OCI-LY1 (cell line): ENCODE data around the gene CPTP.

Source experiments
- H2AFZ ChIP-seq: fragments of 200-600 bp; sonication (generic), shearing (Covaris generic); 2 replicates; pipeline ENCODE4 v1.6.0; 2014; ENCODE audit warnings: antibody characterized with exemption, mild to moderate bottlenecking, low read length
- H3F3A ChIP-seq: fragments of 200-600 bp; sonication (generic), shearing (Covaris generic); 2 replicates; pipeline ENCODE4 v1.6.0; 2014; ENCODE audit warnings: mild to moderate bottlenecking, antibody characterized with exemption, low read length, moderate library complexity; ENCODE audit not compliant: insufficient read depth
- H3K27ac ChIP-seq: fragments of 200-600 bp; sonication (generic); 2 replicates; pipeline ENCODE4 v1.5.1; 2014; ENCODE audit warnings: low read length, mixed run types, mild to moderate bottlenecking, low read depth; ENCODE audit not compliant: poor library complexity, severe bottlenecking
- H3K27me3 ChIP-seq: fragments of 200-600 bp; sonication (generic); 2 replicates; pipeline ENCODE4 v1.6.0; 2014; ENCODE audit warnings: antibody characterized with exemption, mild to moderate bottlenecking, low read length, moderate library complexity; ENCODE audit not compliant: insufficient read depth
- H3K36me3 ChIP-seq: fragments of 200-600 bp; sonication (generic); 2 replicates; pipeline ENCODE4 v1.6.1; 2014; ENCODE audit warnings: mild to moderate bottlenecking, antibody characterized with exemption, low read length, moderate library complexity, mixed read lengths; ENCODE audit not compliant: insufficient read depth
- H3K4me1 ChIP-seq: fragments of 200-600 bp; sonication (generic); 2 replicates; pipeline ENCODE4 v1.5.1; 2014; ENCODE audit warnings: mild to moderate bottlenecking, low read length, moderate library complexity; ENCODE audit not compliant: insufficient read depth, severe bottlenecking
- H3K4me2 ChIP-seq: fragments of 200-600 bp; sonication (generic), shearing (Covaris generic); 2 replicates; pipeline ENCODE4 v1.6.1; 2014; ENCODE audit warnings: low read length
- H3K4me3 ChIP-seq: fragments of 200-600 bp; sonication (generic); 2 replicates; pipeline ENCODE4 v1.5.1; 2014; ENCODE audit warnings: low read length, low read depth, mild to moderate bottlenecking, mixed read lengths; ENCODE audit not compliant: poor library complexity, severe bottlenecking
- H3K79me2 ChIP-seq: fragments of 200-600 bp; shearing (Covaris generic); 2 replicates; pipeline ENCODE4 v1.6.1; 2016; ENCODE audit warnings: mixed run types, low read length, mixed read lengths; ENCODE audit not compliant: insufficient read depth
- H3K9ac ChIP-seq: fragments of 200-600 bp; sonication (generic), shearing (Covaris generic); 2 replicates; pipeline ENCODE4 v1.6.1; 2014; ENCODE audit warnings: mild to moderate bottlenecking, low read length, mixed read lengths
- H3K9me2 ChIP-seq: fragments of 200-600 bp; sonication (generic), shearing (Covaris generic); 2 replicates; pipeline ENCODE4 v1.6.1; 2014; ENCODE audit warnings: low read depth, mild to moderate bottlenecking, low read length, mixed read lengths
- H3K9me3 ChIP-seq: fragments of 200-600 bp; shearing (Covaris generic); 2 replicates; pipeline ENCODE4 v1.6.1; 2014; ENCODE audit warnings: low read length, mixed read lengths
- H4K20me1 ChIP-seq: fragments of 200-600 bp; sonication (generic), shearing (Covaris generic); 2 replicates; pipeline ENCODE4 v1.6.0; 2016; ENCODE audit warnings: mild to moderate bottlenecking, low read length; ENCODE audit not compliant: insufficient read depth
- EZH2 ChIP-seq: fragments of 200-600 bp; sonication (generic), shearing (Covaris generic); IDR thresholded peaks from 2 replicates; pipeline ENCODE4 v1.8.0; 2017; ENCODE audit warnings: borderline replicate concordance, mixed run types, mild to moderate bottlenecking, antibody characterized with exemption, low read length, moderate library complexity, mixed read lengths
- TF ChIP-seq, protein P1 (sequence below): fragments of 200-600 bp; sonication (generic), shearing (Covaris generic); IDR thresholded peaks from 2 replicates; pipeline ENCODE4 v1.5.1; 2017; ENCODE audit warnings: mild to moderate bottlenecking, antibody characterized with exemption, low read length, moderate library complexity, mixed read lengths

The CPTP gene

DNA sequence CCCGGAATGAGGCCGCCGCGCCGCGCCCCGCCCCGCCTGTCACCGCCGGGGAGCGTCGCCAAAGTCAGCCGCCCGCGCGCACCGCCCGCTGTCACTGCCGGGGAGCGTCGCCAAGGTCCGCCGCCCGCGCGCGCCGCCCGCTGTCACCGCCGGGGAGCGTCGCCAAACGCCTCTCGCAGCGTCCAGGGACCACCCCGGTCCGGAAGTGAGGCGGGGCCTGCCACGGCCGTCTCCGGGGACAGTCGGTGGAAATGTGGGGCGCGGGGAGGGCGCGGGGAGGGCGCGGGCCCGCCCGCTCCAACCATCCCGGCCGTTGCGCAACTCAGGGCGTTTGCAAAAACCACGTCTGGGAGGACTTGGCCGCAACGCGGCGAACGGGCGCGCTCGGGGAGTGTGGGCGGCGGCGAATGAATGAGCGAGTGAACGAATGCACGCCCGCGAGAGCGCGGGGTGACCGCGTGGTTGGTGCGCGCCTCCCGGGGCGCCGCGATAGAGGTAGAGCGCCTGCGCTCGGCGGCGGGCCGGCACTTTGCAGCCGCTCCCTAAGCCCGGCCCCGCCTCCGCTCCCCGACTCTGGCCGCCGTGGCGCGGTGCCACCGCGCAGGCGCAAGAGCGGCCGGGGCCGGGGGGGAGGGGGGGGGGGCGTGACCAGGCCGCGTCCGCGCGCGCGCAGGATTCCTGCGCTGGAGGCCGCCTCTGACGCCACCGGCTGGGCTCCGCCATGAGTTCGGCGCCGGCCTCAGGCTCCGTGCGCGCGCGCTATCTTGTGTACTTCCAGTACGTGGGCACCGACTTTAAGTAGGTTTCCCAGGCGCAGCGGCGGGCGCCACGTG, 16.5 kb upstream of the CPTP start, which contains the start of the genes ACAP3 and PUSL1:
Gene ACAP3 (minus strand): TSS at position 8 of the 833 bp plus-strand sequence. CDS start 115 bp downstream, outside the sequence.
Gene PUSL1 (plus strand): TSS at position 675 of the 833 bp plus-strand sequence. CDS start 47 bp downstream, at position 722.
- H3K4me1 ChIP-seq = peaks cover 37% of the 10 kb centered on the region
- no peak for TF ChIP-seq EZH2
- peak within 1 kb of the TSS; percentile 97 for H3K4me2 ChIP-seq
- H3K79me2 ChIP-seq = no peaks in the 10 kb centered on the region
- H3K4me3 ChIP-seq = peak within 1 kb of the TSS; percentile 90
- H3K36me3 ChIP-seq = peaks cover 30% of the 10 kb centered on the region; the same call in 1 of the 2 replicates
- no peaks in the 10 kb centered on the region for H3K9me2 ChIP-seq
- peak within 1 kb of the TSS; percentile 79 for H3K27ac ChIP-seq
- no peaks in the 10 kb centered on the region for H3F3A ChIP-seq
- H2AFZ ChIP-seq = no peak within 1 kb of the TSS
- peak within 1 kb of the TSS; percentile 93 for H3K9ac ChIP-seq
- no peaks in the 10 kb centered on the region for H4K20me1 ChIP-seq
- H3K27me3 ChIP-seq = no peaks in the 10 kb centered on the region
- H3K9me3 ChIP-seq = no peaks in the 10 kb centered on the region

DNA sequence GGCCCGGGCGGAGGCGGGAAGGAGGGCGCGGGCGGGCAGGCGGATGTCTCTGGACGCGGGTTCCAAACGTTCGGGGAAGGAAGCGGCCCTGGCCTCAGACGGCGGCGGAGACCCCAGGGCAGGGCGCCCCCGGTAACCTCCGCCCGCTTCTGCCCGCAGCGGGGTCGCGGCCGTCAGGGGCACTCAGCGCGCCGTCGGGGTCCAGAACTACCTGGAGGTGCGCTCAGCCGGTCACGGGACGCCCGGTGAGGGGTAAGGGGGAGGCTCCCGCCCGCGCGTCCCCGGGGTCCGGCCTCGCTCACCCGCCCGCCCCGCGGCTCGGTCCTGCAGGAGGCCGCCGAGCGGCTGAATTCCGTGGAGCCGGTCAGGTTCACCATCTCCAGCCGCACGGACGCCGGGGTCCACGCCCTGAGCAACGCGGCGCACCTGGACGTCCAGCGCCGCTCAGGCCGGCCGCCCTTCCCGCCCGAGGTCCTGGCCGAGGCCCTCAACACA, 15.8 kb upstream of the CPTP start:
- Histone ChIP-seq H2AFZ (no peak overlapping the region), H3K79me2 (no peaks in the 10 kb centered on the region), H3F3A (no peaks in the 10 kb centered on the region), H3K9me2 (no peaks in the 10 kb centered on the region), H3K9me3 (no peaks in the 10 kb centered on the region), H3K4me3 (peak overlapping the region; percentile 90), H3K27me3 (no peaks in the 10 kb centered on the region), H3K27ac (no peak overlapping the region), H4K20me1 (no peaks in the 10 kb centered on the region), H3K4me1 (peaks cover 37% of the 10 kb centered on the region), H3K9ac (peak overlapping the region; percentile 93), H3K36me3 (peaks cover 36% of the 10 kb centered on the region; the same call in 1 of the 2 replicates), H3K4me2 (peak overlapping the region; percentile 97)
- no peak for TF ChIP-seq EZH2
- TF ChIP-seq, protein P1, sequence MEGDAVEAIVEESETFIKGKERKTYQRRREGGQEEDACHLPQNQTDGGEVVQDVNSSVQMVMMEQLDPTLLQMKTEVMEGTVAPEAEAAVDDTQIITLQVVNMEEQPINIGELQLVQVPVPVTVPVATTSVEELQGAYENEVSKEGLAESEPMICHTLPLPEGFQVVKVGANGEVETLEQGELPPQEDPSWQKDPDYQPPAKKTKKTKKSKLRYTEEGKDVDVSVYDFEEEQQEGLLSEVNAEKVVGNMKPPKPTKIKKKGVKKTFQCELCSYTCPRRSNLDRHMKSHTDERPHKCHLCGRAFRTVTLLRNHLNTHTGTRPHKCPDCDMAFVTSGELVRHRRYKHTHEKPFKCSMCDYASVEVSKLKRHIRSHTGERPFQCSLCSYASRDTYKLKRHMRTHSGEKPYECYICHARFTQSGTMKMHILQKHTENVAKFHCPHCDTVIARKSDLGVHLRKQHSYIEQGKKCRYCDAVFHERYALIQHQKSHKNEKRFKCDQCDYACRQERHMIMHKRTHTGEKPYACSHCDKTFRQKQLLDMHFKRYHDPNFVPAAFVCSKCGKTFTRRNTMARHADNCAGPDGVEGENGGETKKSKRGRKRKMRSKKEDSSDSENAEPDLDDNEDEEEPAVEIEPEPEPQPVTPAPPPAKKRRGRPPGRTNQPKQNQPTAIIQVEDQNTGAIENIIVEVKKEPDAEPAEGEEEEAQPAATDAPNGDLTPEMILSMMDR = no peak

DNA sequence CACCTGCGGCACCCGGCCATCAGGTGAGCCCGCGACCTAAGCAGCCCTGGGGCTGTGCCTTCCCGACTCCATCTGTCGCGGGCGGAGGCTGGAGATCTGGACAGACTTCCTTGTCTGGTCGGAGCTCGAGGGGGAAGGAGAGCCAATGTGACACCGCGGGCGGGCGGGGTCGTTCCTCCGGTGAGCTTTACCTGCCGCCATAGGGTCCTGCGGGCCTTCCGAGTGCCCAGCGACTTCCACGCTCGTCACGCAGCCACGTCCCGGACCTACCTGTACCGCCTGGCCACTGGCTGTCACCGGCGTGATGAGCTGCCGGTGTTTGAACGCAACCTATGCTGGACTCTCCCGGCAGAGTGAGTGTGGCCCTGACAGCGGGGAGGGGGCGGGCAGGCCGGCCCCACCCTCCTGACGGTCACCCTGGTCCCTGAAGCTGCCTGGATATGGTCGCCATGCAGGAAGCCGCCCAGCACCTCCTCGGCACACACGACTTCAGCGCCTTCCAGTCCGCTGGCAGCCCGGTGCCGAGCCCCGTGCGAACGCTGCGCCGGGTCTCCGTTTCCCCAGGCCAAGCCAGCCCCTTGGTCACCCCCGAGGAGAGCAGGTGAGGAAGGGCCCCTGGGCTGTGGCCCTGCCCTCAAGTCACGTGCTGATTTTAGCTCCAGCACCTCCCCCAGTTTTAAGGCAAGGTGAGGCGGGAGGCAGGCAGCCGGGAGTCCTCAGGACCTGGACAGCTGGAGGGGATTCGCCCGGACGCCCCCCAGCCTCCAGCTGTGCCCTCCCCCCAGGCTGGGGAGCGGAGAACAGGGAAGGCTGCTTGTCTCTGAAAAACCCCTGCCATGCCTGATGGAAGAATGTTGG, 15.1 kb upstream of the CPTP start:
- H3F3A ChIP-seq = no peaks in the 10 kb centered on the region
- H3K4me2 ChIP-seq = peak overlapping the region; percentile 97
- no peaks in the 10 kb centered on the region for H4K20me1 ChIP-seq
- peak overlapping the region; percentile 10 for H3K27ac ChIP-seq
- peak overlapping the region; percentile 90 for H3K4me3 ChIP-seq
- H3K9me3 ChIP-seq = no peaks in the 10 kb centered on the region
- TF ChIP-seq, protein P1 = no peak
- TF ChIP-seq EZH2 = no peak
- peak overlapping the region; percentile 93 for H3K9ac ChIP-seq
- no peak overlapping the region for H2AFZ ChIP-seq
- H3K9me2 ChIP-seq = no peaks in the 10 kb centered on the region
- H3K79me2 ChIP-seq = no peaks in the 10 kb centered on the region
- H3K4me1 ChIP-seq = peaks cover 37% of the 10 kb centered on the region
- peaks cover 43% of the 10 kb centered on the region for H3K36me3 ChIP-seq
- H3K27me3 ChIP-seq = no peaks in the 10 kb centered on the region
